RPMI7951 (cell line): ENCODE measurements around the gene KRTAP5-7. TPM values are rescaled to one million over a fixed set of nuclear protein-coding genes. Genes with fewer than 3 reads are reported as not detected.

Source experiments
- DNase-seq: peaks from one replicate; pipeline ENCODE4 v3.0.0-alpha.2; 2012; ENCODE audit warnings: low read depth
- total RNA-seq: library from RNA; depleted of rRNA; stranded (reverse); fragments of >200 nt; shearing (Covaris generic); gene quantifications from 2 replicates; pipeline ENCODE4 v1.2.3, GENCODE V29; 2014

The KRTAP5-7 gene
- total RNA-seq, 1 experiment from 2014 or later: not detected

GRCh38 chr11:71495286-71496230 is 31.5 kb upstream of the KRTAP5-7 start:
- no peak for DNase-seq

GRCh38 chr11:71496421-71496820 is 30.6 kb upstream of the KRTAP5-7 start:
- no peak for DNase-seq

GRCh38 chr11:71498091-71498490 is 29.0 kb upstream of the KRTAP5-7 start:
- DNase-seq: no peak

GRCh38 chr11:71499125-71499524 is 27.9 kb upstream of the KRTAP5-7 start:
- peak; percentile 85 for DNase-seq

DNA sequence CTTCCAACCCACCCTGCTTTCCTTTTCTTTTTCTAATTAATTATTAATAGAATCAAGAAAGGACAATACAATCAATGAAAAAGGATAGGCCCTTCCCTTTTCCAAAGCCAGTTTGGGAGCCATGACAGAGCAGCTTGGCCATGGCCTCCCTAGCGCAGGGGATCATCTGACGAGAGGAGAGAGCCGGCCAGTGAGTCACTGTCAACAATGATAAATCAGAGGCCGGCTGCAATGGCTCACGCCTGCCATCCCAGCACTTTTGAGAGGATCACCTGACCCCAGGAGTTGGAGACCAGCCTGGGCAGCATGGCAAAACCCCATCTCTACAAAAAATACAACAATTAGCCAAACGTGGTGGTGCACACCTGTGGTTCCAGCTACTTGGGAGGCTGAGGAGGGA is 27.5 kb upstream of the KRTAP5-7 start:
- DNase-seq: peak; percentile 67

- DNase-seq: peak; percentile 61
Measured at GRCh38 chr11:71500601-71501021, 26.5 kb upstream of the KRTAP5-7 start.

DNA sequence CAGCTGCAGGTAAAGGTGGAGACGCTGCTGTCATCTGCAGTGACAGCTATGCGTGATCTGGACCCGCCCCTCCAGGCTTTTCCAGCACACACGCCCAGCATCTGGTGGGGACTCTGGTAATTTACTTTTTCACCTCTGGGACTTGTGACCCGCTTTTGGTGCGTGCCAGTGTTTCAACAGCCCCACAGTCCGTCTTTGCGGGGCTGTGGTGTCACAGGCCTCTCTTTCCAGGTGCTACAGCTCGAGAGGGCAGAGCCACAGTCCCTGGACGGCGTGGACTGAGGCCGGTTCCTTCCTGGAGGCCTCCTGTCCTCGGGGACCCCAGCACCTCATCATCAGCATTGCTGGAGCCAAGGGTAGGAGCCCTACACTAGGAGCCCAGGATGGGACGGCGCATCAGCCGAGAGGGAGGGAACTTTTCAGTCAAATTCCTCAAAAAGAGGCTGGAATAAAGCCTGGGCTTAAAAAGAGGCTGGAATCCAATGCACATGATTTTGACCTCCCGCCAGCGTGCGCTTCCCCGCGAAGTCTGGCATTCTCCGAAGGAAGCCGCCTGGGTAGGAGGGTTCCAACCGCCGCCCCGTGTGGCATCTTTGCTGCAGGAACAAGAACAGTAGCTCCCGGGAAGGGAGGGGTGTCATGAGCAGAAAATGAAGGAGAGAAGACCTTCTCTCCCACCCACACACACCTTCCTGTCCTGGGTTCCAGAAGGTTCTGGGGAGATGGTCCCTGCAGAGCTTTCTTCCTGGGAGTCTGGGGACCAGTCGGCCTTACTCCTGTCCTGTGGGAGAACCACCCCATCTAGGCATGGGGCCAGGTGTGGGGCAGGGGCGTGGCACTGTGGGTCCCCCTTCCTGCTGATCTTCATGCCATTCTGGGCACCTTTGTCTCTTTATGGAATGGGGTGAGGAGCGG is 25.7 kb upstream of the KRTAP5-7 start:
- no peak for DNase-seq

DNA sequence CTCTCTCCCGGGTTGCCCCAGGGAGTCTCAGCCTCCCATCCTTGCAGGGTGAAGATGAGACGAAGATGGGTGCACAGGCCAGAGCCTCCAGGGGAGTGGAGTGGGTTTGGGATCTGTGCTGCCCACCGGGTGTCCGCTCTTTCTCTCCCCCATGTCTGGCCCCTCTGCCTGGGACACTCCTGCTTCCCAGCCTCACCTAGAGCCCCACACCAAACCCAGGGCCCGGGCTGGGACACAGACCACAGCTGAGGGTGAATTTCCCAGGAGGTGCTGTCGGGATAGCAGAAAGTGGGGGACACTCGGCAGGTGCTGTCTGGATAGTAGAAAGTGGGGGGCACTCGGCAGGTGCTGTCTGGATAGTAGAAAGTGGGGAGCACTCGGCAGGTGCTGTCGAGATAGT is 25.0 kb upstream of the KRTAP5-7 start:
- DNase-seq: no peak

- DNase-seq: no peak
Measured at GRCh38 chr11:71502871-71503435, 24.1 kb upstream of the KRTAP5-7 start.

- no peak for DNase-seq
Measured at GRCh38 chr11:71504531-71504930, 22.5 kb upstream of the KRTAP5-7 start.

DNA sequence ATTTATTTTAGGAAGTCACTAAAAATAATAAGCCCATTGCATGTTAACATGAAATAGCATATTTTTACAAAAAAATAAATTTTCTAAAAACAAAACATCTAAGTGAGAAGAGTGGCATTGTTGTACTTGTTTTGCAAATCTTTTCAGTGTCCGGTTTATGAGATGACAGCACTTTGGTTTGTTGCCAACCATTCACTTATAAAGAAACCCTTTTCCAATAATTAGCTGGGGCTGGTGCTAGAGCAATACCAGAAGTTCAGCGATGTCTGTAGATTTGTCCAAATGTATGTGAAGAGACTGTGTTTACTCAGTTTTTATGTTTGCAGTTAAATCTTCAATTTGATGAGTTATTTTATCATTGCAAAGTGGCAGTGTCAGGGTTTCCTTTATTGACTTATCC is 22.1 kb upstream of the KRTAP5-7 start:
- no peak for DNase-seq

DNA sequence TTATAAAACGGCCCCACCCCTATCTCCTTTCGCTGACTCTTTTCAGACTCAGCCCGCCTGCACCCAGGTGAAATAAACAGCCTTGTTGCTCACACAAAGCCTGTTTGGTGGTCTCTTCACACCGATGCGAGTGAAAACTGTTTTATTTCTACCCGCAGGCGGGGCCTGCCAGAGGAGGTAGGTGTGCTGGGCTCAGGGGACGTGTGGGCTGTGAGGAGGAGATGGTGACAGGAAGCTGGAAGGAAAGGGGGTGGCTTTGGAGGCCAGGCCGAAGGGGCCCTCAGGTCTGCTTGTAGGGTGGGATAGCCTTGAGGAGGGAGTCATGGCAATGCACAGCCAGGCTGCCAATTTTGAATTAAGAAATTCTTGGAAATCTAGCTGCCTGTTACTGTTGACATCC is 21.3 kb upstream of the KRTAP5-7 start:
- DNase-seq: no peak

DNA sequence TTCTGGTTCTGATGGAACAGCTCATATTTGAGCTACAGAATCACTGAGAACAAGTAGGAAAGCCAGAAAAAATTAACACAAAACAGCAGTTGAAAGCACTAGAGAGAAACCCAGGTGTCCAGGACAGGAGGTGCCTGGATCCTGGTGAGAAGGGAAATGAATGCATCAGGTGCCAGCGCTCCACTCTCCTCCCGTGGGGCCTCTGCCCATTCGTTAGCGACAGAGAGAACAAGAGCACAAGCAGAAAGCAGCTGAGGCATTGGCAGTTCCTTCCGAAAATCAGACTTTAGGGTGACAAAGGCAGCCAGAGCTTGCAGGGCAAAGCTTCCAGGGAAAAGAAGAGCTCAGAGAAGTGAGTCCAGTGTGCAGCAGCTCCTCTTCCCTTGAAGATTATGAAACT is 20.0 kb upstream of the KRTAP5-7 start:
- no peak for DNase-seq

DNA sequence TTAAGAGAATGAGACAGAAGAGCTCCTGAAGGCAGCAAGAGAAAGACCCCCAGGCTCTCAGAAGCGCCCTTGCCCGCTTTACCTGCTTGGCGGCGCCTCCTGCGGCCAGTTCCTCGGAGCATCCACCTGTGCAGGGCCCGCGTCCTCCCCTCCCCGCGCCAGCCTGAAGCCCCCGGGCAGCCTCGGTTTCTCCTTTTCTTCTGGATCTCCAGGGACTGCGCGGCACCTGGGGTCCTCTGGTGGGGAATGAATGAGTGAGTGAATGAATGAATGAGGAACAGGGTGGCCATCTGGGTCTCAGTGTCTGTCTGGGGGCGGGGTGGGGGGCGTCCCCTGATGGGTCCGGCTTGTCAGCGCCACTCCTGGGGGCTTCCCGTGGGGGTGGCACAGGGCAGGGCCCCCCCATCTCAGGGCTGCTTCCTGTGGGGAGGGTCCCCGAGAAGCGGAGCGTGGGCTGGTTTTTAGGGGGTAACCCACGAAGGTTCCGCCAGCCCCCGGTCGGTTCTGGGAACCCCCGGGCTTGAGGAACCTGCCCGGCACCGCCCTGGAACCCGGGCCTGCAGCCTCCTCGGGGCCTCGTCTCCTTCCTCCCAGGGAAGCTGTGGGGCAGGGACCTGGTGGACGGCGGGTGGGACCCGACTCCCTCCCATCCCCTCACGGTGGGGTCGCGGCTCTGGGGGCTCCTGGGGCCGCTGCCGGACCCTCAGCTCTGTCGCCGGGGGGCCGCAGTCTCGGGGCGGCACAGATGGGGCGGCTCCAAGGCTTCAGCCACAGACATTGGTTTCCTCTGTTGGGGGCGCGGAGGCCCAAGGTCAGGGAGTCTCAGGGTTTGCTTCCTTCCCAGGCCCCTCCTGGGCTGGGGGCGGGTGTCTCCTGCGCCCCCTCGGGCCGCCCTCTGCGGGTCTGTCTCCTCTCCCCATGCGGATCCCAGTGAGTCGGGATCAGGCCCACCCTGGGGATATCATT is 8.3 kb upstream of the KRTAP5-7 start:
- DNase-seq: no peak

DNA sequence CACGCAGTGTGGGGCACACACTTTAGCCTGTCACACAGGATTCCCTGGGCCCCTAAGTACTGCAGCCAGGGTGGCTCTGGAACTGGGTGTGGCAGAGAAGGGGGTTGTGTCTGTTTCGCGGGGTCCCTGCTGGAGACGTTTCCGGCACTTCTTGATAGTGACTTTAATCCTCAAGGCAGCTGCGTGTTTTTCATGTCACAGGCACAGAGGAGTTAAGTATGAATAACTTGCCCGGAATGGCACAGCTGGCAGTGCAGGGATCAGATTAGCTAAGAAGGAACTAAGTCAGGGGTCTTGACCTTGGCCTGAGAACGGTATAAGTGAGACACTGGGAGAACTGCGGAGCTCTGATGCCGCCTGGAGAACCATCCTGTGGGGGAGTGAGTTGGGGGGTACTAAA is 7.5 kb upstream of the KRTAP5-7 start:
- DNase-seq: no peak

DNA sequence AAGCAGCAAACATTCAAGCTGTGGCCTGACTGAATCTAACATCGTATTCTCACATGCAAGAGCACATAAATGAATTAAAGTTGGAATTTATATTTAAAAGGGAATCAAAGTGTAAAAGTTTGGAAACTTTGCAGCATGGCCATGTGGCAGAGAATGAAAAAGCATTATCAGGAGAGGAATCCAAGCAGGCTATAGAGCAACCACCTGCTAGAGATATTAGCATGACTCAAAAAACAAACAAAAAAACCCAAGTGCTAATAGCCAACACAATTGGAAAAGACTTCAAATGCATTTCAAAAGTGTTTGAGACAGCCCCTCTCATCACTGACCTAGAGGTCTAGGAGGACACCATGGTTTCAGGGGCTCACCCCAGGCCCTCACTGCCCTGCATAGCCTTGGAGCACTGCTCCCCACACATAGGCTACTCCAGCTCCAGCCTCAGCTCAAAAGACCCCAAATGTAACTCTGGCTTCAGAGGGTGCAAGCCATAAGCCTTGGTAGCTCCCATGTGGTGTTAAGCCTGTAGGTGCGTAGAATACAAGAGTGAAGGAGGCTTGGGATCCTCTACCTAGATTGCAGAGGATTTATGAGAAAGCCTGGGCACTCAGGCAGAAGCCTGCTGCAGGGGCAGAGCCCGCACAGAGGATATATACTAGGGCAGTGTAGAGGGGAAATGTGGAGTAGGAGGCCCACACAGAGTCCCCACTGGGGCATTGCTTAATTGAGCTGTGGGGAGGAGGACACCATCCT is 1.7 kb upstream of the KRTAP5-7 start:
- no peak for DNase-seq

DNA sequence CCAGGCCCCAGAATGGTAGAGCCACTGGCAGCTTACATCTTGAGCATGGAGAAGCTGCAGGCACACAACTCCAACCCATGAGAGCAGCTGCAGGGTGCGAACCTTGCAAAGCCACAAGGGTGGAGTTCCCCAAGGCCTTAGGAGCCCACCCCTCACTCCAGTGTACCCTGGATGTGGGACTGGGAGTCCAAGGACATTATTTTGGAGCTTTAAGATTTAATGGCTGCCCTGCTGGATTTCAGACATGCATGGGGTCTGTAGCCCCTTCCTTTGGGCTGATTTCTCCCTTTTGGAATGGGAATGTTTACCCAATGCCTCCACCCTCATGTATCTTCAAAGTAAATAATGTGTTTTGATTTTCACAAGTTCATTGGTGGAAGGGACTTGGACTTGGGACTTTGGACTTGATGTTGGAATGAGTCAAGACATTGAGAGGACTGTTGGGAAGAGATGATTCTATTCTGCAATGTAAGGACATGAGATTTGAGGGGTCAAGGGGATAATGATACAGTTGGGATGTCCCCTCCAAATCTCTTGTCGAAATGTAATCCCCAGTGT is 1.1 kb upstream of the KRTAP5-7 start:
- DNase-seq: no peak

GRCh38 chr11:71527576-71528210 is 626 bp downstream of the KRTAP5-7 start:
- no peak for DNase-seq

- DNase-seq: no peak
Measured at GRCh38 chr11:71530602-71531001, 3.5 kb downstream of the KRTAP5-7 start.
